Measurements from ENCODE around the gene DENND1B.

DNA sequence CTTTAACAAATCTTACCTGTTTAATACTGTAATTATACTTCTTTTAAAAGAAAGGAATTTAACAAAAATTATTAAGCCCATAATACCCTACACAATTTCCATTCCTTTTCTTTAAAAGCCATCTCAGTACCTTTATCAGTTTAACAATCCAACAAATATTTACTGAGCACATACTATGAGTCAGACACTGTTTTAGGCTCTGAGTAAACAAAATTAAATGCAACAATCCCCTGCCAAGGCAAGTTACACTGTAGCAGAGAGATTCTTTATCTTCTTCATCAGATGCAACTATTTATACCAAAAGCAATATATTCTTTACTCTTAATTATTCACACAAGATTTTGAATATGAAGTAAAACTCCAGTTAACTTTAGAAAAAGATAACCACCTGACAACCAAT is 12.0 kb downstream of the DENND1B start:
- TF ChIP-seq, protein P1, sequence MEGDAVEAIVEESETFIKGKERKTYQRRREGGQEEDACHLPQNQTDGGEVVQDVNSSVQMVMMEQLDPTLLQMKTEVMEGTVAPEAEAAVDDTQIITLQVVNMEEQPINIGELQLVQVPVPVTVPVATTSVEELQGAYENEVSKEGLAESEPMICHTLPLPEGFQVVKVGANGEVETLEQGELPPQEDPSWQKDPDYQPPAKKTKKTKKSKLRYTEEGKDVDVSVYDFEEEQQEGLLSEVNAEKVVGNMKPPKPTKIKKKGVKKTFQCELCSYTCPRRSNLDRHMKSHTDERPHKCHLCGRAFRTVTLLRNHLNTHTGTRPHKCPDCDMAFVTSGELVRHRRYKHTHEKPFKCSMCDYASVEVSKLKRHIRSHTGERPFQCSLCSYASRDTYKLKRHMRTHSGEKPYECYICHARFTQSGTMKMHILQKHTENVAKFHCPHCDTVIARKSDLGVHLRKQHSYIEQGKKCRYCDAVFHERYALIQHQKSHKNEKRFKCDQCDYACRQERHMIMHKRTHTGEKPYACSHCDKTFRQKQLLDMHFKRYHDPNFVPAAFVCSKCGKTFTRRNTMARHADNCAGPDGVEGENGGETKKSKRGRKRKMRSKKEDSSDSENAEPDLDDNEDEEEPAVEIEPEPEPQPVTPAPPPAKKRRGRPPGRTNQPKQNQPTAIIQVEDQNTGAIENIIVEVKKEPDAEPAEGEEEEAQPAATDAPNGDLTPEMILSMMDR (IDR thresholded peaks at IDR 0.05; ENCODE audit: control extremely low read depth in 1 of 3, insufficient read depth in 1 of 3, low read depth in 1 of 3, low read length in 3 of 3) = no peak
- TF ChIP-seq POLR2A (IDR thresholded peaks at IDR 0.05; ENCODE audit: control extremely low read depth in 1 of 2, low read depth in 2 of 2, low read length in 2 of 2) (no peak), BRCA1 (IDR thresholded peaks at IDR 0.05; ENCODE audit: low read depth, low read length) (no peak)

Data from H1 (cell line).